K562 (cell line): ENCODE results near the gene GLI3. TPM values are rescaled to one million over a fixed set of nuclear protein-coding genes. Genes with fewer than 3 reads are reported as not detected.
A peak's percentile ranks its signal among the peaks of the same experiment; 100 is the strongest.

Source experiments
- ATAC-seq: fragments of 200-7000 bp; cut with Tn5 transposase; 3 replicates; pipeline ENCODE4 v1.9.1; 2020; ENCODE audit warnings: moderate library complexity
- BruUV-seq: library from RNA; stranded (reverse); fragments of 400-500 nt; replicated peaks from 2 replicates; lab custom pipeline; 2021; lab: Mats Ljungman, UMichigan
- CTCF ChIA-PET: fragments of 300-600 bp; formaldehyde crosslinking; extraction: SDS; loops from one replicate; lab custom pipeline; 2021; ENCODE audit warnings: low intra/inter-chr PET ratio; lab: Yijun Ruan, JAX
- POLR2A ChIA-PET: fragments of 300-600, 350-650 bp; sonication (Branson Sonifier 250); formaldehyde crosslinking; extraction: SDS; loops from one replicate; lab custom pipeline; 2021; ENCODE audit warnings: antibody characterized with exemption, inconsistent platforms; lab: Yijun Ruan, JAX
- DNase-seq, 4 experiments: peaks; one replicate each; pipeline versions ENCODE4 v3.0.0 to v3.0.0-alpha.2; 2011 to 2018; ENCODE audit warnings: low spot score in 3 of 4, mixed read lengths in 3 of 4; ENCODE audit errors: extremely low read depth in 1 of 4
- FAIRE-seq: peaks from 2 replicates; lab custom pipeline; 2011; peaks lifted over from hg19 to GRCh38; lab: Jason Lieb, UNC
- H2AFZ ChIP-seq: 2 replicates; pipeline ENCODE4 v1.6.0; 2011; ENCODE audit warnings: low read depth, low read length, control low read depth, inconsistent platforms
- H3K27ac ChIP-seq: fragments of 200-600 bp; 3 replicates; pipeline ENCODE4 v1.8.0; 2011; ENCODE audit warnings: low read depth, mild to moderate bottlenecking, control low read depth, inconsistent platforms, low read length, moderate library complexity, mixed read lengths; ENCODE audit errors: extremely low read depth
- H3K27me3 ChIP-seq, 2 experiments: fragments of 300-600 bp in 1 of 2; 2 replicates in 1 of 2; 3 replicates in 1 of 2; pipeline versions ENCODE4 v1.6.0 to v1.8.0; 2011; ENCODE audit warnings: inconsistent platforms in 2 of 2, low read length in 2 of 2, mild to moderate bottlenecking in 1 of 2, mixed read lengths in 1 of 2, moderate library complexity in 1 of 2; ENCODE audit not compliant: control insufficient read depth in 2 of 2, insufficient read depth in 2 of 2
- H3K36me3 ChIP-seq: fragments of 300-600 bp; 3 replicates; pipeline ENCODE4 v1.8.0; 2011; ENCODE audit warnings: mild to moderate bottlenecking, low read length, inconsistent platforms; ENCODE audit not compliant: control insufficient read depth, insufficient read depth
- H3K4me1 ChIP-seq, 2 experiments: fragments of 200-600 bp in 1 of 2; replicated peaks in 1 of 2; 2 replicates in 1 of 2; 3 replicates in 1 of 2; pipeline versions ENCODE4 v1.5.1 to v1.8.0; 2011; ENCODE audit warnings: inconsistent platforms in 2 of 2, low read length in 2 of 2, mild to moderate bottlenecking in 1 of 2, mixed read lengths in 1 of 2, moderate library complexity in 1 of 2; ENCODE audit not compliant: control insufficient read depth in 2 of 2, insufficient read depth in 2 of 2
- H3K4me2 ChIP-seq: 2 replicates; pipeline ENCODE4 v1.6.1; 2011; ENCODE audit warnings: low read length, control low read depth, inconsistent platforms, mixed read lengths; ENCODE audit not compliant: insufficient read depth
- H3K4me3 ChIP-seq: fragments of 200-600 bp; sonication (generic), shearing (Covaris generic); 2 replicates; pipeline ENCODE4 v1.5.1; 2016; ENCODE audit warnings: control low read depth, inconsistent platforms
- H3K79me2 ChIP-seq: fragments of 200-600 bp; 3 replicates; pipeline ENCODE4 v1.8.0; 2011; ENCODE audit warnings: low read length, inconsistent platforms; ENCODE audit not compliant: control insufficient read depth, insufficient read depth
- H3K9ac ChIP-seq, 2 experiments: 2 replicates each; pipeline versions ENCODE4 v1.6.0 to v1.6.1; 2011; ENCODE audit warnings: low read depth in 2 of 2, low read length in 2 of 2, control low read depth in 1 of 2, inconsistent platforms in 1 of 2, mild to moderate bottlenecking in 1 of 2, mixed read lengths in 1 of 2; ENCODE audit not compliant: insufficient read depth in 1 of 2
- H3K9me1 ChIP-seq: one replicate; pipeline ENCODE4 v1.6.0; 2011; ENCODE audit warnings: inconsistent platforms, mild to moderate bottlenecking, low read length, moderate library complexity; ENCODE audit not compliant: control insufficient read depth, insufficient read depth
- H3K9me3 ChIP-seq: replicated peaks from 2 replicates; pipeline ENCODE4 v1.5.1; 2011; ENCODE audit warnings: low read depth, low read length, inconsistent platforms; ENCODE audit not compliant: control insufficient read depth, insufficient read depth
- H4K20me1 ChIP-seq: replicated peaks from 2 replicates; pipeline ENCODE4 v1.6.1; 2011; ENCODE audit warnings: low read length, inconsistent platforms, mixed read lengths; ENCODE audit not compliant: control insufficient read depth, insufficient read depth
- CREB1 ChIP-seq, 2 experiments: sonication (generic) in 1 of 2; formaldehyde crosslinking in 1 of 2; IDR thresholded peaks; 2 replicates each; pipeline versions ENCODE4 v1.6.1 to v1.8.0; 2012 to 2022; ENCODE audit warnings: inconsistent platforms in 1 of 2, mild to moderate bottlenecking in 1 of 2, missing genetic modification reagents in 1 of 2, moderate library complexity in 1 of 2
- ELK3 ChIP-seq: fragments of 450-650 bp; formaldehyde crosslinking; IDR thresholded peaks from 2 replicates; pipeline ENCODE4 v1.4.0; 2020; ENCODE audit warnings: mild to moderate bottlenecking
- ESRRB ChIP-seq: fragments of 250-450 bp; sonication (Bioruptor Pico); IDR thresholded peaks from 2 replicates; pipeline ENCODE4 v1.5.0; 2020; ENCODE audit warnings: mild to moderate bottlenecking, moderate library complexity, borderline replicate concordance
- FOXK2 ChIP-seq, 2 experiments: fragments of 450-650 bp; IDR thresholded peaks in 1 of 2; conservative IDR thresholded peaks in 1 of 2; 2 replicates each; pipeline ENCODE4 v1.6.1; 2016; ENCODE audit warnings: low read depth in 2 of 2, mild to moderate bottlenecking in 1 of 2
- JUN ChIP-seq, 2 experiments: sonication (generic) in 1 of 2; formaldehyde crosslinking in 1 of 2; IDR thresholded peaks; 2 replicates each; pipeline versions ENCODE4 v1.6.1 to v1.8.0; 2012 to 2022; ENCODE audit warnings: borderline replicate concordance in 2 of 2, mild to moderate bottlenecking in 2 of 2, improper control_type of control experiment in 1 of 2, low read depth in 1 of 2, low read length in 1 of 2, missing genetic modification reagents in 1 of 2
- KAT8 ChIP-seq: fragments of 450-650 bp; IDR thresholded peaks from 2 replicates; pipeline ENCODE4 v1.6.1; 2016; ENCODE audit warnings: low read depth, mild to moderate bottlenecking
- LARP7 ChIP-seq: fragments of 450-650 bp; IDR thresholded peaks from 2 replicates; pipeline ENCODE4 v1.6.1; 2016
- ZNF79 ChIP-seq: fragments of 250-450 bp; sonication (Bioruptor Pico); IDR thresholded peaks from 2 replicates; pipeline ENCODE4 v1.4.0; 2020; ENCODE audit warnings: low read depth, mild to moderate bottlenecking, moderate library complexity
- ZSCAN29 ChIP-seq: fragments of 450-650 bp; IDR thresholded peaks from 2 replicates; pipeline ENCODE4 v1.6.1; 2017
- WGBS: fragments of 100-300 bp; shearing (Covaris generic); methylation state at CpG from one replicate; pipeline ENCODE4 v1.1.6; 2016; ENCODE audit warnings: low coverage, mixed read lengths; ENCODE audit not compliant: insufficient coverage; ENCODE audit errors: missing lambda C conversion rate; 5-methylcytosine and 5-hydroxymethylcytosine counted together
- in situ Hi-C: fragments of 300-500 bp; cut with MboI; formaldehyde crosslinking; loops from 4 replicates; pipeline ENCODE4 v1.15.0; 2018; ENCODE audit warnings: inconsistent platforms, mixed read lengths
- intact Hi-C: fragments of 100-400 bp; cut with micrococcal nuclease; formaldehyde crosslinking; loops from 2 replicates; pipeline ENCODE4 v1.14.2; 2022
- polyA plus RNA-seq, 8 experiments: library from polyadenylated mRNA; depleted of rRNA in 4 of 8; stranded (reverse) in 5 of 8; unstranded in 3 of 8; fragments of >200 nt; fragmentation: Nextera tagmentation in 2 of 8; fragmentation: Illumina TruSeq in 1 of 8; extraction: Ambion mirVana in 2 of 8; extraction: Trizol in 1 of 8; gene quantifications; 2 replicates each; pipeline versions ENCODE4 v1.2.1 to v1.2.3, GENCODE V29; 2011 to 2014; ENCODE audit warnings: inconsistent platforms in 1 of 8, missing spikeins in 1 of 8
- total RNA-seq, 7 experiments: library from RNA; depleted of rRNA in 6 of 7; stranded (reverse); fragments of >200 nt in 6 of 7; fragmentation: Illumina TruSeq in 2 of 7; extraction: Trizol in 2 of 7; gene quantifications; 2 replicates each; pipeline versions ENCODE4 v1.2.1 to v1.2.3, GENCODE V29; 2011 to 2021; ENCODE audit warnings: low replicate concordance in 1 of 7
- TF ChIP-seq, protein P1 (sequence below): sonication (generic); formaldehyde crosslinking; IDR thresholded peaks from 2 replicates; pipeline ENCODE4 v1.5.0; 2020; ENCODE audit warnings: missing genetic modification reagents
- TF ChIP-seq, protein P2 (sequence below): fragments of 450-650 bp; formaldehyde crosslinking; conservative IDR thresholded peaks from 2 replicates; pipeline ENCODE4 v1.4.0; 2022; ENCODE audit warnings: mild to moderate bottlenecking, missing genetic modification characterization

Gene GLI3
- total and polyA plus RNA-seq, 9 of the 15 experiments (the other 6 are each of a cell fraction or from before 2014, with no cell fraction given): 0.01 to 0.18 (median 0.07) TPM; not detected in 6

DNA sequence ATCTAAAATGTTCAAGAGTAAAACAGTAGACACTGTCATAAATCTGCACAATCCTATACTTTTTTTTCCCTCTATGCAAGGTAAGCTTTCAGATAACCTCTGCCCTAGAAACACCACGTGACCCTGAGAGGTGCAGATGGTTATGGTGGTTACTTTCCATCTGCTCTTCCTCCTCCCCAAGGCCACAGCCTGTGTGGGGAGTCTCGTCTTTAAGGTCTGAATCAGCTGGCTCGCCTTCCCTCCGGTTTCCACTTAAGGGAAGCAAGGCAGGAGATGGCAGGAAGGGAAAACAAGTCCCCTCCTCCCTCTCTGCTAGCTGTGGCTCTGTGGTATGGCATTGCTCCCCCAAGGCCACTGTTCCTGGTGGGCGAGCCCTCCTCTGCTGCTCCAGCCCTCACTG is 181.8 kb downstream of the GLI3 start:
- H3K27ac ChIP-seq: no peak overlapping the region
- in situ Hi-C loops (no loop called here), intact Hi-C loops (no loop called here)
- FAIRE-seq: no peak
- H3K4me3 ChIP-seq: no peak overlapping the region
- no peaks in the 10 kb centered on the region for H3K4me1 ChIP-seq
- TF ChIP-seq ELK3 (CRISPR knock-in tag): no peak
- TF ChIP-seq, protein P1, sequence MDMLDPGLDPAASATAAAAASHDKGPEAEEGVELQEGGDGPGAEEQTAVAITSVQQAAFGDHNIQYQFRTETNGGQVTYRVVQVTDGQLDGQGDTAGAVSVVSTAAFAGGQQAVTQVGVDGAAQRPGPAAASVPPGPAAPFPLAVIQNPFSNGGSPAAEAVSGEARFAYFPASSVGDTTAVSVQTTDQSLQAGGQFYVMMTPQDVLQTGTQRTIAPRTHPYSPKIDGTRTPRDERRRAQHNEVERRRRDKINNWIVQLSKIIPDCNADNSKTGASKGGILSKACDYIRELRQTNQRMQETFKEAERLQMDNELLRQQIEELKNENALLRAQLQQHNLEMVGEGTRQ (CRISPR knock-in tag): 0 out of 2 replicates have a peak, but pooled peaks have one; percentile 14
- H4K20me1 ChIP-seq: no peaks in the 10 kb centered on the region; the same call in 1 of the 2 replicates
- H3K4me2 ChIP-seq: no peak overlapping the region
- no peaks in the 10 kb centered on the region for H3K9me1 ChIP-seq
- H3K36me3 ChIP-seq: no peaks in the 10 kb centered on the region
- no peak overlapping the region for H3K9ac ChIP-seq
- no peaks in the 10 kb centered on the region for H3K79me2 ChIP-seq
- POLR2A ChIA-PET: no interaction called here
- no peak for DNase-seq
- CTCF ChIA-PET: no interaction called here
- H3K9me3 ChIP-seq: no peaks in the 10 kb centered on the region
- no peak for ATAC-seq
- no peaks in the 10 kb centered on the region; a peak in 1 of 5 replicates for H3K27me3 ChIP-seq
- no peak overlapping the region for H2AFZ ChIP-seq
- BruUV-seq: no TSS peak
- WGBS: 0% methylated on average over 5 of the region's 5 CpGs

GRCh38 chr7:42053834-42054233 is 183.2 kb downstream of the GLI3 start:
- peaks cover 0 to 4% of the 10 kb centered on the region in 2 experiments; a peak in 2 of 5 replicates for H3K27me3 ChIP-seq
- TF ChIP-seq, protein P2, sequence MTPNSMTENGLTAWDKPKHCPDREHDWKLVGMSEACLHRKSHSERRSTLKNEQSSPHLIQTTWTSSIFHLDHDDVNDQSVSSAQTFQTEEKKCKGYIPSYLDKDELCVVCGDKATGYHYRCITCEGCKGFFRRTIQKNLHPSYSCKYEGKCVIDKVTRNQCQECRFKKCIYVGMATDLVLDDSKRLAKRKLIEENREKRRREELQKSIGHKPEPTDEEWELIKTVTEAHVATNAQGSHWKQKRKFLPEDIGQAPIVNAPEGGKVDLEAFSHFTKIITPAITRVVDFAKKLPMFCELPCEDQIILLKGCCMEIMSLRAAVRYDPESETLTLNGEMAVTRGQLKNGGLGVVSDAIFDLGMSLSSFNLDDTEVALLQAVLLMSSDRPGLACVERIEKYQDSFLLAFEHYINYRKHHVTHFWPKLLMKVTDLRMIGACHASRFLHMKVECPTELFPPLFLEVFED (CRISPR knock-in tag): no peak
- TF ChIP-seq LARP7: no peak
- no peak for TF ChIP-seq KAT8
- TF ChIP-seq FOXK2 (conservative IDR thresholded peaks at IDR 0.05 in 1 of 2, IDR thresholded peaks at IDR 0.05 in 1 of 2; ENCODE audit: low read depth in 2 of 2): no peak
- no peak for TF ChIP-seq ESRRB (CRISPR knock-in tag)
- no peak for TF ChIP-seq ZSCAN29
- no peak for TF ChIP-seq JUN (IDR thresholded peaks at IDR 0.05; ENCODE audit: borderline replicate concordance, low read depth, low read length)
- TF ChIP-seq JUN (CRISPR knock-in tag; IDR thresholded peaks at IDR 0.05; ENCODE audit: borderline replicate concordance): no peak
- no peak for TF ChIP-seq ZNF79
- TF ChIP-seq CREB1 (IDR thresholded peaks at IDR 0.05): no peak
- TF ChIP-seq CREB1 (CRISPR knock-in tag; IDR thresholded peaks at IDR 0.05): no peak
- H3K79me2 ChIP-seq: no peaks in the 10 kb centered on the region
- POLR2A ChIA-PET: no interaction called here
- FAIRE-seq (no peak), DNase-seq (no peak), ATAC-seq (no peak)
- no peak overlapping the region for H3K4me3 ChIP-seq
- H3K9me3 ChIP-seq: no peaks in the 10 kb centered on the region; the same call in 1 of the 2 replicates
- H3K4me2 ChIP-seq: no peak overlapping the region
- no peak overlapping the region for H3K9ac ChIP-seq
- in situ Hi-C loops: no loop called here
- intact Hi-C loops: no loop called here
- WGBS: 0% methylated on average over 1 of the region's 2 CpGs
- no peaks in the 10 kb centered on the region for H4K20me1 ChIP-seq
- H3K9me1 ChIP-seq: no peaks in the 10 kb centered on the region
- no peak overlapping the region for H2AFZ ChIP-seq
- no peaks in the 10 kb centered on the region for H3K4me1 ChIP-seq
- no peak overlapping the region for H3K27ac ChIP-seq
- CTCF ChIA-PET: no interaction called here
- no TSS peak for BruUV-seq
- no peaks in the 10 kb centered on the region for H3K36me3 ChIP-seq
